ENCODE data around the gene RRP9.
"Not testable (repeated sequence)": the region's sequence is repeated elsewhere in the genome, so short reads cannot be mapped to it uniquely, and the experiment has no call there.

Gene RRP9

GRCh38 chr3:51916418-51916817 is 25.3 kb downstream of the RRP9 start:
- DNase-seq (ENCODE audit: low read depth), result no peak
- H3K4me3 ChIP-seq (ENCODE audit: low read length), result no peak overlapping the region
- TF ChIP-seq CTCF (IDR thresholded peaks at IDR 0.05; ENCODE audit: insufficient read depth, low read depth, low read length, missing control alignments), result no peak

- DNase-seq (ENCODE audit: low read depth), result peak; percentile 63
- no peak overlapping the region for H3K4me3 ChIP-seq (ENCODE audit: low read length)
- TF ChIP-seq CTCF (IDR thresholded peaks at IDR 0.05; ENCODE audit: insufficient read depth, low read depth, low read length, missing control alignments), result no peak
These were observed 33.7 kb downstream of the RRP9 start for GRCh38 chr3:51908026-51908425.

- DNase-seq (ENCODE audit: low read depth), result no peak
- no peak overlapping the region for H3K4me3 ChIP-seq (ENCODE audit: low read length)
- no peak for TF ChIP-seq CTCF (IDR thresholded peaks at IDR 0.05; ENCODE audit: insufficient read depth, low read depth, low read length, missing control alignments)
These were observed 37.5 kb downstream of the RRP9 start for GRCh38 chr3:51904034-51904823.

GRCh38 chr3:51902361-51902760 is 39.3 kb downstream of the RRP9 start:
- not testable (repeated sequence) for H3K4me3 ChIP-seq (ENCODE audit: low read length)
- DNase-seq (ENCODE audit: low read depth), result peak; percentile 93

- not testable (repeated sequence) for DNase-seq (ENCODE audit: low read depth); H3K4me3 ChIP-seq (ENCODE audit: low read length)
These were observed 41.7 kb downstream of the RRP9 start for GRCh38 chr3:51900043-51900442.

GRCh38 chr3:51897391-51897790 is 44.3 kb downstream of the RRP9 start:
- no peak for TF ChIP-seq CTCF (IDR thresholded peaks at IDR 0.05; ENCODE audit: insufficient read depth, low read depth, low read length, missing control alignments)
- no peak overlapping the region for H3K4me3 ChIP-seq (ENCODE audit: low read length)
- no peak for DNase-seq (ENCODE audit: low read depth)

GRCh38 chr3:51896607-51897305 is 44.9 kb downstream of the RRP9 start:
- H3K4me3 ChIP-seq (ENCODE audit: low read length), result no peak overlapping the region
- DNase-seq (ENCODE audit: low read depth), result peak; percentile 24
- TF ChIP-seq CTCF (IDR thresholded peaks at IDR 0.05; ENCODE audit: insufficient read depth, low read depth, low read length, missing control alignments), result no peak

- no peak for TF ChIP-seq CTCF (IDR thresholded peaks at IDR 0.05; ENCODE audit: insufficient read depth, low read depth, low read length, missing control alignments)
- no peak for DNase-seq (ENCODE audit: low read depth)
- no peak overlapping the region for H3K4me3 ChIP-seq (ENCODE audit: low read length)
These were observed 46.8 kb downstream of the RRP9 start for GRCh38 chr3:51894939-51895338.

All from epithelial cell of esophagus (primary cell).